DLD1 (cell line): Measurements from ENCODE around the gene FABP6.

Source experiments
- in situ Hi-C: cut with HindIII; loops from 2 replicates; pipeline ENCODE4 v1.10.0; 2017; ENCODE audit warnings: low sequenced_read_pairs

Gene FABP6

DNA sequence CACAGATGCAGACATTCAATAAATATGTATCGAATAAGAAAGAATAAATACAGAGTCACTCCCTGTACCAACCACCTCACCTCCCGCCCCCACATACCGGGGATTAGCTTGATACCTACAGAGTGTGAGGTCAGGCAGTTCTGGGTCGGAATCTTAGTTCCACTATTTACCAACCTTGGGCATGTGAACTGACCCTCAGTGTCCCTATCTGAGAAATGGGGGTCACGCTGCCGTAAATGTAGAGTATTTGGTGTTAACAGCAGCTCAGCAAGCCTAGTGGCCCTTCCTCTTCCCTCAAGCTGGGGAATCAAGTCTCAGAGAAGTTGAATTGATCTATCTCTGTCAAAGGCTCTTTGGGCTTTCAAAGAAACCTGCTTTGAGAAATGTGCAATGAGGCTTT is 57.6 kb downstream of the FABP6 start:
- in situ Hi-C loops: no loop called here

DNA sequence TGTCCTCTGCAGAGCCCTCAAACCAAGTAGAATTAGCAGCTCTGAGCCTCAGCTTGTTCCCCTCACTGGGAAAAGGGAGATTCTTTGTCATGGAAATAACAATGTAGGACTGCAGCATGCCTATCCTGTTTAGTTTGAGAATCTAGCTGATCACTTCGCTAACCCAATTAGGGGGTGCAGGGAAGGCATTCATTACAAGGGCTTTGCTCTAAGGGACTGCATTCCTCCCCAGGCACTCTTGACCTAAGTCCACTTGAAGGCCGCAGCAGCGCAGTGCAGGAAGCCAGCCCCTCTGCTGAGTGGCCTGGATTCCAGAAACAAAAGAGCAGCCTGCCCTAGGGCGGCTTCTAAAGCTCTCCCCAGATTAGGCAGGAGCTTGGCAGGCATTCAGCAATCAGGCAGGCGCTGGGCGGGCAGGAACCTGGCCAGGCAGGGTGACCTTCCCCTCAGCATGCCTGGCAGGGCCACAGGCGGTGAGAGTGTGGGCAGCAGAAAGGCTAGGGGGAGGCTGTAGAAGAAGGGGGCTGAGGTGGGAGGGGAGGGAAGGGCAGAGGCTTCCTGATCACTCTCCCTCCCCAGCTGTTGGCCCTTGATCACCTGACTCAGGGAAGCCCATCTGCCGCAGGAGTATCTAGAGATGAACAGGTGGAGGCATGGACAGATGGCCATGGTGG is 58.2 kb downstream of the FABP6 start:
- in situ Hi-C loops: no loop called here
